Stomach smooth muscle (tissue), 2 donors: ENCODE data around the gene EXOC3L2.
"Not testable (repeated sequence)": the region's sequence is repeated elsewhere in the genome, so short reads cannot be mapped to it uniquely, and the experiment has no call there.

ENCODE experiments used
- H3K27ac ChIP-seq: one replicate; pipeline ENCODE4 v1.7.0; 2013; ENCODE audit warnings: mild to moderate bottlenecking, low read length, inconsistent platforms
- H3K27me3 ChIP-seq, 2 donors: one replicate each; pipeline ENCODE4 v1.7.0; 2013; ENCODE audit warnings: low read length in 2 of 2; ENCODE audit not compliant: insufficient read depth in 2 of 2, control insufficient read depth in 1 of 2
- H3K36me3 ChIP-seq, 2 donors: one replicate each; pipeline ENCODE4 v1.7.0; 2013; ENCODE audit warnings: low read length in 2 of 2; ENCODE audit not compliant: control insufficient read depth in 2 of 2, insufficient read depth in 2 of 2
- H3K4me1 ChIP-seq: one replicate; pipeline ENCODE4 v1.7.0; 2013; ENCODE audit warnings: low read length; ENCODE audit not compliant: control insufficient read depth, insufficient read depth
- H3K4me3 ChIP-seq, 2 donors: one replicate each; pipeline ENCODE4 v1.7.0; 2013; ENCODE audit warnings: low read length in 2 of 2
- H3K9ac ChIP-seq, 2 donors: one replicate each; pipeline ENCODE4 v1.7.0; 2013; ENCODE audit warnings: low read length in 2 of 2, mild to moderate bottlenecking in 1 of 2
- H3K9me3 ChIP-seq, 2 donors: one replicate each; pipeline ENCODE4 v1.7.0; 2013; ENCODE audit warnings: low read length in 2 of 2; ENCODE audit not compliant: control insufficient read depth in 2 of 2
- donor health status: healthy.
- donor health status: Pancreatic carcinoma.

Gene EXOC3L2

GRCh38 chr19:45245826-45246225, 619 bp upstream of the EXOC3L2 start:
- no peak overlapping the region for H3K4me3 ChIP-seq
- H3K27me3 ChIP-seq = peaks cover 0 to 5% of the 10 kb centered on the region in 2 donors
- H3K9me3 ChIP-seq = no peaks in the 10 kb centered on the region
- no peak overlapping the region for H3K27ac ChIP-seq
- H3K4me1 ChIP-seq = peaks cover 8% of the 10 kb centered on the region
- no peak overlapping the region for H3K9ac ChIP-seq
- H3K36me3 ChIP-seq = no peaks in the 10 kb centered on the region

GRCh38 chr19:45244133-45244794, 943 bp downstream of the EXOC3L2 start:
- H3K27ac ChIP-seq = no peak overlapping the region
- H3K9ac ChIP-seq = no peak overlapping the region
- peak overlapping the region in 1 of 2 donors; percentile 15 for H3K4me3 ChIP-seq
- no peaks in the 10 kb centered on the region for H3K9me3 ChIP-seq
- H3K27me3 ChIP-seq = peaks cover 0 to 6% of the 10 kb centered on the region in 2 donors
- no peaks in the 10 kb centered on the region for H3K36me3 ChIP-seq
- H3K4me1 ChIP-seq = no peaks in the 10 kb centered on the region

GRCh38 chr19:45243144-45243732, 2.0 kb downstream of the EXOC3L2 start:
- Histone ChIP-seq H3K4me1 (no peaks in the 10 kb centered on the region), H3K27me3 (peaks cover 4 to 6% of the 10 kb centered on the region in 2 donors), H3K27ac (no peak overlapping the region), H3K9me3 (no peaks in the 10 kb centered on the region), H3K36me3 (no peaks in the 10 kb centered on the region), H3K4me3 (no peak overlapping the region), H3K9ac (no peak overlapping the region)

- H3K27me3 ChIP-seq = peaks cover 18 to 21% of the 10 kb centered on the region in 2 donors
- no peak overlapping the region for H3K4me3 ChIP-seq
- H3K9me3 ChIP-seq = no peaks in the 10 kb centered on the region
- H3K36me3 ChIP-seq = no peaks in the 10 kb centered on the region
- H3K9ac ChIP-seq = no peak overlapping the region
- no peak overlapping the region for H3K27ac ChIP-seq
- no peaks in the 10 kb centered on the region for H3K4me1 ChIP-seq
These were observed 6.7 kb downstream of the EXOC3L2 start for GRCh38 chr19:45238556-45238955.

GRCh38 chr19:45235485-45235884, 9.7 kb downstream of the EXOC3L2 start:
- peaks cover 25 to 28% of the 10 kb centered on the region in 2 donors for H3K27me3 ChIP-seq

DNA sequence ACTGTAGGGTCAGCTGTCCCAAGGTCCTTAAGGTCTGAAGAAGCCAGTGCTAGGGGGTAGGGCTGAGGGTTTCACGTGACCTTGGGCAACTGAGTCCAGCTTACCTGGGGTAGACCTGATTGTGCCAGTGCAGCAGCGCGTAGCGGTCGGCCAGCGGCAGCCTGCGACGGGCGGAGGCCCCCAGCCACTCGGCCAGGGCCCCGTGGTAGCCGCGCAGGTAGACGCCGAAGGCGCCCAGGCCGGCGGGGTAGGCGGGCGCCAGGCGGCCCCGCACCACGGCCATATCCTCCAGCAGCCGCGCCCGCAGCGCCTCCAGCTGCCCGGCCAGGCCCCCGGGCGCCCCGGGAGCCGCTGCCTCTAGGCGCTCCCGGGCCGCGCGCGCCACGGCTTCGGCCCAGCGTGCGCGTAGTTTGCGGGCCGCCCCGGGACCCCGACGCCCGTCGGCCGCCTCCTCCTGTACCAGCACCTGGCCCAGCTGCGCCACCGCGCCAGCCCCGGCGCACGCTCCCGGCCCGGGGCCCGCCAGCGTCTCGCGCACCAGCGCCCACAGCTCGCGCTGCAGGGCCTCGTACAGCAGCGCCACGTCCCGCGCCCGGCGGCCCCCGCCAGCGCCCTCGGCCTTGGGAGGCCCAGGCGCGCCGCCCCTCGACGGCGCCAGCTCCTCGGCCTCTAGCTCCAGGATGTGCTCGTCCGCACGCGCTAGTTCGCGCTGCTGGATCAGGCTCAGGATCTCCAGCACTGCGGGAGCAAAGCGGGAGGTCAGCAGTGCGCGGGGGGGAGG, 10.9 kb downstream of the EXOC3L2 start:
- no peaks in the 10 kb centered on the region for H3K4me1 ChIP-seq
- H3K36me3 ChIP-seq = no peaks in the 10 kb centered on the region
- peaks cover 23 to 28% of the 10 kb centered on the region in 2 donors for H3K27me3 ChIP-seq
- H3K9ac ChIP-seq = no peak overlapping the region
- H3K27ac ChIP-seq = no peak overlapping the region
- H3K9me3 ChIP-seq = no peaks in the 10 kb centered on the region
- no peak overlapping the region for H3K4me3 ChIP-seq

More at GRCh38 chr19:45235485-45235884, 9.7 kb downstream of the EXOC3L2 start:
- Histone ChIP-seq H3K9ac (no peak overlapping the region), H3K9me3 (no peaks in the 10 kb centered on the region), H3K36me3 (no peaks in the 10 kb centered on the region), H3K4me3 (no peak overlapping the region), H3K4me1 (no peaks in the 10 kb centered on the region), H3K27ac (no peak overlapping the region)

DNA sequence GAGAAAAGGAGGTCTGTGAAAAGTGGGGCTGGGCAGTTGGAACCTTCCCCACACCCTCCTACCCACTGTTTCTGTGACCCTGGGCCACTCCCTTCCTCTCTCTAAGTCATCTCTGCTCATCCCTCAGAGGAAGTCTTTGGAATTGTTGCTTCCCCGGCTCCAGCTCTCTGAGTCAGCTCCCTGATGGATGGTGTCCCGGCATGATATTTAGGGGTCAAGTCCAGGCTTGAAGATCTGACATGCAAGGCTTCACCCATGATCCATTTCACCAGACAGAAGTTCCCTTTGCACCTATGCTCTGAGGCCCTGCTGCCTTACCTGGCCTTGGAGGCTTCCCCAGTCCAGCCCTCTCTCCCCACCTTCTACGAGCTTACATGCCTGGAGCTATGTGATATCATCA, 13.3 kb downstream of the EXOC3L2 start:
- Histone ChIP-seq H3K9ac (no peak overlapping the region), H3K4me3 (no peak overlapping the region), H3K9me3 (no peaks in the 10 kb centered on the region), H3K36me3 (no peaks in the 10 kb centered on the region), H3K27ac (no peak overlapping the region), H3K27me3 (peaks cover 24 to 25% of the 10 kb centered on the region in 2 donors), H3K4me1 (no peaks in the 10 kb centered on the region)

GRCh38 chr19:45229056-45229455, 16.2 kb downstream of the EXOC3L2 start:
- H3K9me3 ChIP-seq, H3K4me3 ChIP-seq, H3K9ac ChIP-seq, H3K36me3 ChIP-seq, H3K4me1 ChIP-seq, H3K27ac ChIP-seq: not testable (repeated sequence)
- peaks cover 16 to 18% of the 10 kb centered on the region in 2 donors for H3K27me3 ChIP-seq

DNA sequence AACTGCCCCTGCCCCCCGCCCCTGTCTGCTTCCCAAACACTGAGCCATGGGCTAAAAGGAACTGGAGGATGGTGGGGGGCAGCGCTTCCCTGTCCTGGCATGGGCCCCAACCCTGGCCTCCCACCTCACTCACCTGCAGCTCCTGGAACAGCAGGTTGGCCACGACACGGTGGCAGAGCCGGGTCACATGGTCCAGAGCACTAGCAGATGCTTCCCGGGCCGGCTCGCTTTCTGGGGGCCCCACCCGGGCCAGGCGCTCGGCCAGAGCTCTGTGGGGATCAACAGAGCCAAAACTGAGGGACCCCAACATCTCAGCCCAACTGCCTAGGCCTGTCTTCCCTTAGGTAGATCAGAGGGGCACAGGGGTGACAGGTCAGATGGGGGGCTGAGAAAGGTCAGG, 20.6 kb downstream of the EXOC3L2 start:
- Histone ChIP-seq H3K27ac (no peak overlapping the region), H3K4me3 (no peak overlapping the region), H3K9me3 (no peaks in the 10 kb centered on the region), H3K27me3 (peaks cover 8 to 10% of the 10 kb centered on the region in 2 donors), H3K9ac (no peak overlapping the region), H3K4me1 (no peaks in the 10 kb centered on the region), H3K36me3 (no peaks in the 10 kb centered on the region)

- Histone ChIP-seq H3K9me3 (no peaks in the 10 kb centered on the region), H3K4me3 (no peak overlapping the region), H3K36me3 (no peaks in the 10 kb centered on the region), H3K27ac (no peak overlapping the region), H3K9ac (no peak overlapping the region), H3K4me1 (no peaks in the 10 kb centered on the region), H3K27me3 (peaks cover 10 to 11% of the 10 kb centered on the region in 2 donors)
These were observed 21.3 kb downstream of the EXOC3L2 start for GRCh38 chr19:45223879-45224278.
